IMR-90 (cell line): ENCODE data around the gene PRMT2. TPM values are rescaled to one million over a fixed set of nuclear protein-coding genes. Genes with fewer than 3 reads are reported as not detected.

ENCODE experiments used
- ATAC-seq: fragments of 200-7000 bp; cut with Tn5 transposase; 2 replicates; pipeline ENCODE4 v1.9.1; 2020; ENCODE audit warnings: low read depth, mild to moderate bottlenecking, moderate library complexity
- BruUV-seq: library from RNA; stranded (reverse); fragments of 400-500 nt; replicated peaks from 2 replicates; lab custom pipeline; 2021; lab: Mats Ljungman, UMichigan
- CTCF ChIA-PET: fragments of 300-600 bp; formaldehyde crosslinking; extraction: SDS; loops from one replicate; lab custom pipeline; 2021; ENCODE audit warnings: antibody characterized with exemption; lab: Yijun Ruan, JAX
- POLR2A ChIA-PET: fragments of 300-600 bp; sonication (Branson Sonifier 250); formaldehyde crosslinking; loops from one replicate; lab custom pipeline; 2022; ENCODE audit warnings: antibody characterized with exemption; ENCODE audit not compliant: unreplicated experiment; lab: Charles Lee
- DNase-seq: peaks from one replicate; pipeline ENCODE4 v3.0.0; 2013
- H2AFZ ChIP-seq: replicated peaks from 2 replicates; pipeline ENCODE3; 2013; ENCODE audit warnings: low read length, mild to moderate bottlenecking; ENCODE audit not compliant: poor library complexity
- H2AK5ac ChIP-seq: 2 replicates; pipeline ENCODE4 v1.6.1; 2013; ENCODE audit warnings: low read depth, low read length, inconsistent platforms
- H2AK9ac ChIP-seq: replicated peaks from 2 replicates; pipeline ENCODE3; 2013; ENCODE audit warnings: mild to moderate bottlenecking, low read depth, low read length, moderate library complexity; ENCODE audit not compliant: poor library complexity
- H2BK120ac ChIP-seq: 2 replicates; pipeline ENCODE4 v1.6.1; 2013; ENCODE audit warnings: low read depth, low read length, inconsistent platforms
- H2BK15ac ChIP-seq: 3 replicates; pipeline ENCODE4 v1.6.1; 2013; ENCODE audit warnings: low read depth, low read length, inconsistent platforms
- H2BK20ac ChIP-seq: 2 replicates; pipeline ENCODE4 v1.6.1; 2013; ENCODE audit warnings: low read depth, mild to moderate bottlenecking, inconsistent platforms, low read length, moderate library complexity
- H2BK5ac ChIP-seq: 2 replicates; pipeline ENCODE4 v1.6.1; 2013; ENCODE audit warnings: mild to moderate bottlenecking, low read depth, low read length, inconsistent platforms; ENCODE audit not compliant: poor library complexity, severe bottlenecking
- H3K14ac ChIP-seq: replicated peaks from 2 replicates; pipeline ENCODE4 v1.6.1; 2013; ENCODE audit warnings: low read depth, low read length, inconsistent platforms
- H3K18ac ChIP-seq: 2 replicates; pipeline ENCODE4 v1.6.1; 2013; ENCODE audit warnings: low read depth, low read length, control low read depth
- H3K23ac ChIP-seq: 2 replicates; pipeline ENCODE4 v1.6.1; 2013; ENCODE audit warnings: low read depth, low read length, inconsistent platforms
- H3K27ac ChIP-seq: 2 replicates; pipeline ENCODE4 v1.5.1; 2013; ENCODE audit warnings: mild to moderate bottlenecking, control low read depth, low read length; ENCODE audit not compliant: insufficient read depth
- H3K27me3 ChIP-seq: 2 replicates; pipeline ENCODE4 v1.6.1; 2013; ENCODE audit warnings: low read length; ENCODE audit not compliant: control insufficient read depth, insufficient read depth
- H3K36me3 ChIP-seq: 2 replicates; pipeline ENCODE4 v1.6.1; 2013; ENCODE audit warnings: low read length, mixed read lengths; ENCODE audit not compliant: control insufficient read depth, insufficient read depth
- H3K4ac ChIP-seq: 2 replicates; pipeline ENCODE4 v1.6.1; 2013; ENCODE audit warnings: low read depth, low read length, inconsistent platforms
- H3K4me1 ChIP-seq: 2 replicates; pipeline ENCODE4 v1.6.1; 2013; ENCODE audit warnings: low read length, mixed read lengths; ENCODE audit not compliant: control insufficient read depth, insufficient read depth
- H3K4me2 ChIP-seq: 2 replicates; pipeline ENCODE4 v1.6.1; 2013; ENCODE audit warnings: low read depth, mild to moderate bottlenecking, control low read depth, low read length, moderate library complexity
- H3K4me3 ChIP-seq: 2 replicates; pipeline ENCODE4 v1.5.1; 2013; ENCODE audit warnings: low read depth, mild to moderate bottlenecking, control low read depth, low read length, moderate library complexity; ENCODE audit not compliant: insufficient read depth
- H3K56ac ChIP-seq: 2 replicates; pipeline ENCODE4 v1.6.1; 2013; ENCODE audit warnings: low read length, inconsistent platforms; ENCODE audit not compliant: insufficient read depth; ENCODE audit errors: extremely low read depth
- H3K79me1 ChIP-seq, 2 experiments: 2 replicates each; pipeline ENCODE4 v1.6.1; 2013; ENCODE audit warnings: low read length in 2 of 2, inconsistent platforms in 1 of 2, low read depth in 1 of 2
- H3K9ac ChIP-seq: 2 replicates; pipeline ENCODE4 v1.6.1; 2013; ENCODE audit warnings: low read depth, low read length, control low read depth
- H3K9me1 ChIP-seq: 2 replicates; pipeline ENCODE4 v1.6.1; 2013; ENCODE audit warnings: low read length, inconsistent platforms; ENCODE audit not compliant: insufficient read depth
- H3K9me3 ChIP-seq: 2 replicates; pipeline ENCODE4 v1.6.1; 2013; ENCODE audit warnings: low read length; ENCODE audit not compliant: control insufficient read depth, insufficient read depth
- H4K20me1 ChIP-seq: 2 replicates; pipeline ENCODE4 v1.6.1; 2013; ENCODE audit warnings: low read length, inconsistent platforms; ENCODE audit not compliant: insufficient read depth
- H4K5ac ChIP-seq: 2 replicates; pipeline ENCODE4 v1.6.1; 2013; ENCODE audit warnings: mild to moderate bottlenecking, low read depth, low read length, control low read depth
- H4K8ac ChIP-seq, 2 experiments: 2 replicates each; pipeline ENCODE4 v1.6.1; 2013; ENCODE audit warnings: low read depth in 2 of 2, low read length in 2 of 2, control low read depth in 1 of 2, inconsistent platforms in 1 of 2
- H4K91ac ChIP-seq: 2 replicates; pipeline ENCODE4 v1.6.1; 2013; ENCODE audit warnings: low read depth, low read length, inconsistent platforms; ENCODE audit not compliant: insufficient read depth
- BHLHE40 ChIP-seq: fragments of 150-350 bp; IDR thresholded peaks from 2 replicates; pipeline ENCODE4 v1.6.1; 2016; ENCODE audit warnings: mild to moderate bottlenecking, low read depth, low read length
- MAFK ChIP-seq: IDR thresholded peaks from 2 replicates; pipeline ENCODE4 v1.6.1; 2012; ENCODE audit warnings: low read depth, low read length, improper control_type of control experiment
- RCOR1 ChIP-seq: IDR thresholded peaks from 2 replicates; pipeline ENCODE4 v1.6.1; 2012; ENCODE audit warnings: mild to moderate bottlenecking, low read length, improper control_type of control experiment; ENCODE audit not compliant: insufficient replicate concordance
- RFX5 ChIP-seq: IDR thresholded peaks from 2 replicates; pipeline ENCODE4 v1.8.0; 2012; ENCODE audit warnings: low read depth, mild to moderate bottlenecking, low read length, moderate library complexity
- SMC3 ChIP-seq: fragments of 150-350 bp; IDR thresholded peaks from 2 replicates; pipeline ENCODE4 v1.6.1; 2016; ENCODE audit warnings: low read depth, mild to moderate bottlenecking, antibody characterized with exemption, low read length, moderate library complexity
- WGBS, 2 experiments: methylation state at CpG; one replicate each; pipeline versions ENCODE4 v1.1.5 to v1.1.7; 2013; ENCODE audit warnings: missing lambda C conversion rate in 2 of 2; ENCODE audit not compliant: insufficient read length in 1 of 2; ENCODE audit errors: extremely low coverage in 2 of 2; 5-methylcytosine and 5-hydroxymethylcytosine counted together
- dilution Hi-C: fragments of 300-500 bp; cut with HindIII; formaldehyde crosslinking; loops from one replicate; pipeline ENCODE4 v1.14.3; 2018; ENCODE audit warnings: low sequenced_read_pairs; ENCODE audit not compliant: unreplicated experiment
- in situ Hi-C: fragments of 300-500 bp; cut with MboI; formaldehyde crosslinking; loops from 3 replicates; pipeline ENCODE4 v1.14.3; 2019; ENCODE audit warnings: low sequenced_read_pairs, inconsistent platforms, mixed read lengths
- intact Hi-C: fragments of 100-400 bp; cut with micrococcal nuclease; formaldehyde crosslinking; loops from 2 replicates; pipeline ENCODE4 v1.10.0; 2022
- polyA plus RNA-seq, 3 experiments: library from polyadenylated mRNA; depleted of rRNA; stranded (reverse); fragments of >200 nt; gene quantifications; 2 replicates each; pipeline ENCODE4 v1.2.3, GENCODE V29; 2012; ENCODE audit warnings: low replicate concordance in 1 of 3
- total RNA-seq: library from RNA; depleted of rRNA; stranded (reverse); fragments of >200 nt; gene quantifications from 2 replicates; pipeline ENCODE4 v1.2.3, GENCODE V29; 2012
- TF ChIP-seq, protein P1 (sequence below): fragments of 150-350 bp; IDR thresholded peaks from 2 replicates; pipeline ENCODE4 v1.6.1; 2017; ENCODE audit warnings: mild to moderate bottlenecking, antibody characterized with exemption, low read length, low read depth

PRMT2 gene
- total and polyA plus RNA-seq, 2 of the 4 experiments (the other 2 are of a cell fraction): 126 to 159 TPM

DNA sequence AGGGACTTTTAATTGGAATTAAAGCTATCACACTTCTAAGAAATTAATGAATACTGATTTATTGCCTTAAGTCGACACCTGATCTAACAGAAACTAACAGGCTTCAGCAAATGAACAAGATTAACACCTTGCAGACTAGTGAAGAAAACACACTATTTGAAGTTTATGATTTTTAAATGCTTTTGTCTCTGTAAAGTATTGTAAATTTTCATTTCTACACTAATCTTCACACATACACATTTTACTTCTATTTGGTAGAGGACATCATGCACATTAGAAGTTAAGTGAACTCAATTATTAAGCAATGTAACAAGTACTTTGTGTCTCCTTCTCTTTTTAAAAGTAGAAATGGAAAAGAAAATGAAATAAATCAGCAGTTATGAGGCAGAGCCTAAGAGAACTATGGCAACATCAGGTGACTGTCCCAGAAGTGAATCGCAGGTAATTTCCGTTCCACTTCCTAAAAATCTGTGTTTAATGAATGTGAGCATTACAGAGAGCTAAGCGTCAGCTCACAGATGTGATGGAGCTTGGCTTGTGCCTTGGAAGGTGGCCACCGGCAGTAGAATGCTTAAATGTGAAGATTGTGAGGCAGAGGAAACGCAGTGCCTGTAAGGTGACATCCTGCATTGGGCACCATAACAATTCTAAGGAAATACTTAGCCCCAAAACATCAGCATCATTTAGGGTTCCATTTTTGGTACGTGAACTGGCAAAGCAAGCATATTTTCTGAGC lies 1.2 kb downstream of the PRMT2 start (continued):
- no peak for TF ChIP-seq SMC3

DNA sequence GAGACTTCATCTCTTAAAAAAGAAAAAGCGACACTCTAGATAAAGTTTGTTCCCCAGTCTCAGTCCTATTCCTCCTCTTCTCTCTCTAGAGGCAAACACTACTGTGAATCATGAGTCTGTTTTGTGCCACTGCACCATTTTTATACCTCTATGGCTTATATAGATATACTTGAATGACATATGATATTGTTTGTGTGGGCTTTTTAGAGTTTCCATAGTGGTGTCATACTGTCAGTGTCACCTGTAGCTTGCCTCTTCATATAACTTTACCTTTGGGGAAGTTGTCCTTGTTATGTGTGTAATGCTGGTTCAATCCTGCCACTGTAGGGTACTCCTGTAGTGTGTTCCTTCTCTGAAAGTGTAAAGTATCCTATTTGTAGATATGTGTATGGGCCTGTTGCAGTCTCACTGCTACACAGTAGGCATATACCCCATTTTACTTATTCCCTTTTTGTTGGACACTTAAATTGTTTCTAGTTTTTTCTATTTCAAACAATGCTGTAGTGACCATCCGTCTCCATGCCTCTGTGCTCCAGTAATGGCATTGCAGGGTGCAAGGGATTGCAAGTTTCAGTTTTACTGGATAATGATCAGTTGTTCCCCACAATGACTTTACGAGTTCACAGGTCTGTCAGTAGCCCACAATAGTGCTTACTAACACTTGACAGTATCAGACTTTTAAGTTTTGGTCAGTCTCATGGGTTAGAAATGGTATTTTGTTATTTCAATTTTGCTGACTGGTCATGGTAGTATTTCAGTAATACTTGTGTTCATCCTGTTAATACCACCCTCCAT lies 2.7 kb downstream of the PRMT2 start:
- Histone ChIP-seq H2AK5ac (no peak overlapping the region), H3K18ac (no peak overlapping the region), H2BK15ac (no peak overlapping the region), H4K91ac (no peak overlapping the region), H3K79me1 (peaks cover 22 to 49% of the 10 kb centered on the region in 2 experiments), H3K9me3 (no peaks in the 10 kb centered on the region), H3K14ac (0 out of 2 replicates have a peak overlapping the region, but pooled peaks have one; percentile 4), H3K4me2 (peak overlapping the region; percentile 63), H4K20me1 (peaks cover 33% of the 10 kb centered on the region), H2AK9ac (no peak overlapping the region), H3K4me3 (no peak overlapping the region), H2BK5ac (no peak overlapping the region), H3K9ac (no peak overlapping the region), H3K36me3 (peaks cover 16% of the 10 kb centered on the region), H3K4me1 (peaks cover 4% of the 10 kb centered on the region), H3K27me3 (no peaks in the 10 kb centered on the region), H3K9me1 (peaks cover 8% of the 10 kb centered on the region; the same call in 1 of the 2 replicates), H2BK20ac (no peak overlapping the region), H3K56ac (no peak overlapping the region), H2AFZ (no peak overlapping the region), H3K4ac (no peak overlapping the region), H2BK120ac (no peak overlapping the region), H3K23ac (peak overlapping the region; percentile 76), H4K5ac (no peak overlapping the region), H3K27ac (no peak overlapping the region), H4K8ac (no peak overlapping the region)
- dilution Hi-C loops (no loop called here), in situ Hi-C loops (no loop called here), intact Hi-C loops (no loop called here)
- ATAC-seq (no peak), DNase-seq (no peak)
- TF ChIP-seq BHLHE40 (no peak), RCOR1 (no peak), RFX5 (no peak), MAFK (peak; percentile 67)
- TF ChIP-seq, protein P1, sequence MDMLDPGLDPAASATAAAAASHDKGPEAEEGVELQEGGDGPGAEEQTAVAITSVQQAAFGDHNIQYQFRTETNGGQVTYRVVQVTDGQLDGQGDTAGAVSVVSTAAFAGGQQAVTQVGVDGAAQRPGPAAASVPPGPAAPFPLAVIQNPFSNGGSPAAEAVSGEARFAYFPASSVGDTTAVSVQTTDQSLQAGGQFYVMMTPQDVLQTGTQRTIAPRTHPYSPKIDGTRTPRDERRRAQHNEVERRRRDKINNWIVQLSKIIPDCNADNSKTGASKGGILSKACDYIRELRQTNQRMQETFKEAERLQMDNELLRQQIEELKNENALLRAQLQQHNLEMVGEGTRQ: no peak
- ChIA-PET CTCF (no interaction called here), POLR2A (no interaction called here)
- no CpG with 5 or more reads among the region's 3 CpGs for WGBS, 2 experiments
- no TSS peak for BruUV-seq
